Activated CD8-positive, alpha-beta memory T cell treated with anti-CD3 and anti-CD28 coated beads, Interleukin-2, amount 50 U/mL, for 1 hour (primary cell): ENCODE data around the gene RBCK1.
"Not testable (repeated sequence)": the region's sequence is repeated elsewhere in the genome, so short reads cannot be mapped to it uniquely, and the experiment has no call there.

Experiments used
- DNase-seq: peaks from one replicate; pipeline ENCODE4 v3.0.0-alpha.2; 2020; ENCODE audit errors: extremely low read depth

Gene RBCK1

GRCh38 chr20:472889-473292 is 64.8 kb downstream of the RBCK1 start:
- no peak for DNase-seq

- DNase-seq: no peak
Measured at GRCh38 chr20:474581-474980, 66.5 kb downstream of the RBCK1 start.

- DNase-seq: no peak
Measured at GRCh38 chr20:475463-476357, 67.6 kb downstream of the RBCK1 start.

- DNase-seq: not testable (repeated sequence)
Measured at GRCh38 chr20:476561-477249, 68.6 kb downstream of the RBCK1 start.

GRCh38 chr20:478010-478948 is 70.2 kb downstream of the RBCK1 start:
- DNase-seq: no peak

- no peak for DNase-seq
Measured at GRCh38 chr20:478949-479429, 70.9 kb downstream of the RBCK1 start.

GRCh38 chr20:479487-479886 is 71.4 kb downstream of the RBCK1 start:
- DNase-seq: no peak

GRCh38 chr20:480044-480443 is 71.9 kb downstream of the RBCK1 start:
- DNase-seq: no peak

- DNase-seq: no peak
Measured at GRCh38 chr20:481167-481566, 73.1 kb downstream of the RBCK1 start.
